Measurements from ENCODE around the gene CHEK1. TPM values are rescaled to one million over a fixed set of nuclear protein-coding genes. Genes with fewer than 3 reads are reported as not detected.
A peak's percentile ranks its signal among the peaks of the same experiment; 100 is the strongest.

The CHEK1 gene
- total and polyA plus RNA-seq, 9 of the 15 experiments (the other 6 are each of a cell fraction or from before 2014, with no cell fraction given): 62.6 to 108 (median 87.5) TPM

GRCh38 chr11:125625630-125626287 lies 796 bp downstream of the CHEK1 start (continued):
- TF ChIP-seq ZNF311 (CRISPR knock-in tag; IDR thresholded peaks at IDR 0.05) (no peak), ZC3H11A (IDR thresholded peaks at IDR 0.05; ENCODE audit: low read depth, low read length) (0 out of 2 replicates have a peak, but pooled peaks have one; percentile 43), GABPB2 (CRISPR knock-in tag; conservative IDR thresholded peaks at IDR 0.05) (no peak), TEAD2 (tag; IDR thresholded peaks at IDR 0.05) (no peak), MCM3 (IDR thresholded peaks at IDR 0.05) (no peak), NR4A1 (CRISPR knock-in tag; IDR thresholded peaks at IDR 0.05) (no peak), NR4A1 (tag; IDR thresholded peaks at IDR 0.05) (0 out of 2 replicates have a peak, but pooled peaks have one; percentile 26), KLF13 (tag; IDR thresholded peaks at IDR 0.05; ENCODE audit: borderline replicate concordance, low read depth) (0 out of 2 replicates have a peak, but pooled peaks have one; percentile 19), SNRNP70 (optimal IDR thresholded peaks at IDR 0.05; ENCODE audit: low read depth, low read length) (no peak), ZNF561 (CRISPR knock-in tag; conservative IDR thresholded peaks at IDR 0.05) (no peak), HDAC8 (tag; IDR thresholded peaks at IDR 0.05) (no peak), TCFL5 (CRISPR knock-in tag; conservative IDR thresholded peaks at IDR 0.05) (no peak), RB1 (IDR thresholded peaks at IDR 0.05; ENCODE audit: low read depth) (peak; percentile 100), ZBTB17 (CRISPR knock-in tag; IDR thresholded peaks at IDR 0.05) (peak; percentile 76; the same call in 1 of the 2 replicates), PYGO2 (tag; IDR thresholded peaks at IDR 0.05) (no peak), TCF7L2 (IDR thresholded peaks at IDR 0.05; ENCODE audit: low read depth, low read length) (no peak), PHF21A (IDR thresholded peaks at IDR 0.05; ENCODE audit: borderline replicate concordance, low read depth) (0 out of 2 replicates have a peak, but pooled peaks have one; percentile 7), BRCA1 (IDR thresholded peaks at IDR 0.05) (no peak), BRCA1 (CRISPR knock-in tag; IDR thresholded peaks at IDR 0.05) (no peak), ZBTB9 (CRISPR knock-in tag; IDR thresholded peaks at IDR 0.05) (peak; percentile 84), CC2D1A (IDR thresholded peaks at IDR 0.05) (peak; percentile 89), ZNF583 (CRISPR knock-in tag; IDR thresholded peaks at IDR 0.05) (no peak; the same call in 1 of the 2 replicates), CBX8 (IDR thresholded peaks at IDR 0.05; ENCODE audit: borderline replicate concordance, extremely low read depth, low read depth, low read length, poor library complexity, severe bottlenecking) (no peak), STAT6 (CRISPR knock-in tag; IDR thresholded peaks at IDR 0.05) (peak; percentile 86; the same call in 1 of the 2 replicates), ZKSCAN1 (IDR thresholded peaks at IDR 0.05; ENCODE audit: low read depth, low read length) (no peak; the same call in 1 of the 2 replicates)
